GM21717 (cell line): ENCODE data around the gene CHST5.
"Not testable (repeated sequence)": the region's sequence is repeated elsewhere in the genome, so short reads cannot be mapped to it uniquely, and the experiment has no call there.

Experiments
- ATAC-seq: cut with Tn5 transposase; IDR thresholded peaks from one replicate; pipeline ENCODE4 v1.9.1; 2021; ENCODE audit warnings: mild to moderate bottlenecking, moderate library complexity; ENCODE audit not compliant: unreplicated experiment

CHST5 gene

GRCh38 chr16:75514296-75514695 is 21.6 kb downstream of the CHST5 start:
- no peak for ATAC-seq

- no peak for ATAC-seq
These were observed 29.3 kb downstream of the CHST5 start for GRCh38 chr16:75506574-75506973.

DNA sequence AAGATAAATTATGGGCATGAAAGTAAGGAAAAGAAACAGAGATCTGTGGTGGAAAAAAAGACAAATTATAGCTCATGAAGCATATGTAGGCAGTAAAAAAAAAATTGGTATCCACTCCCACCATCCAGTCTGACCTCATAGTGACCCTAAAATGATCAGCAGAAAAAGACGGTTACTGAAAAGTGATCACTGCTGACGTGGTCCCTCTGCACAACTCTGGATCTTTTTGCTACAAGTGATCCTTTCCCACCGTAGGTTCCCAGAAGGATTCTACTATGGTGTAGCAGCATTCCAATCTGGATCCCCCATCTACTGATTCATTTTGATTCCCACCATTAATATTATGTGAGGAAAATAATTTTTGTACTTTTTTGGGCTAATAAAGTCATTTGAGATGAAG is 29.8 kb downstream of the CHST5 start:
- ATAC-seq = no peak

GRCh38 chr16:75503801-75504200 is 32.1 kb downstream of the CHST5 start:
- no peak for ATAC-seq

DNA sequence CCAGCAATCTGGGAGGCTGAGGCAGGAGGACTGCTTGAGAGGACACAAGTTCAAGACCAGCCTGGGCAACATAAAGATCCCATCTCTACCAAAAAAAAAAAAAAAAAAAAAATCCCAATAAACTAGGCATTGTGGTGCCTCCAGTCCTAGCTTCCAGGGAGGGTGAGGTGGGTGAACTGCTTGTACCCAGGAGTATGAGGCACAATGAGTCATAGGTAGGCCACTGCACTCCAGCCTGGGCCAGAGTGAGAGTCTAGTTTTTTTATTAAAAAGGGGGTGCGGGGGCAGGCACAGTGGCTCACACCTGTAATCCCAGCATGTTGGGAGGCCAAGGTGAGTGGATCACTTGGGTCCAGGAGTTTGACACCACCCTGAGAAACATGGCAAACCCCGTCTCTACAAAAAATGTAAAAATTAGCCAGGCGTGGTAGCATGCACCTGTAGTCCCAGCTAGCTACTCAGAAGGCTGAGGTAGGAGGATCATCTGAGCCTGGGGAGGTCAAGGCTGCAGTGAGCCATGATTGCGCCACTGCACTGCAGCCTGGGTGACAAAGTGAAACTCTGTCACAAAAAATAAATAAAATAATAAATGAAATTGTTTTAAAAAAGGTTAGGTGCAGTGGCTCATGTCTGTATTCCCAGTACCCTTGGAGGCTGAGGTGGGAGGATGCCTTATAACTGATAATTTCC is 32.8 kb downstream of the CHST5 start:
- no peak for ATAC-seq

GRCh38 chr16:75501820-75502219 is 34.1 kb downstream of the CHST5 start:
- not testable (repeated sequence) for ATAC-seq

GRCh38 chr16:75501359-75501758 is 34.5 kb downstream of the CHST5 start:
- no peak for ATAC-seq

GRCh38 chr16:75498605-75499322 is 37.1 kb downstream of the CHST5 start:
- ATAC-seq = not testable (repeated sequence)

- no peak for ATAC-seq
These were observed 38.4 kb downstream of the CHST5 start for GRCh38 chr16:75497558-75497957.

- peak; percentile 45 for ATAC-seq
These were observed 40.7 kb downstream of the CHST5 start, which contains the start of gene CHST6 for GRCh38 chr16:75495076-75495674. Gene CHST6, minus strand, starts transcription at chr16:75495441. Its CDS starts 15,613 bp downstream, at chr16:75479828.

GRCh38 chr16:75494661-75495075 is 41.2 kb downstream of the CHST5 start:
- no peak for ATAC-seq

DNA sequence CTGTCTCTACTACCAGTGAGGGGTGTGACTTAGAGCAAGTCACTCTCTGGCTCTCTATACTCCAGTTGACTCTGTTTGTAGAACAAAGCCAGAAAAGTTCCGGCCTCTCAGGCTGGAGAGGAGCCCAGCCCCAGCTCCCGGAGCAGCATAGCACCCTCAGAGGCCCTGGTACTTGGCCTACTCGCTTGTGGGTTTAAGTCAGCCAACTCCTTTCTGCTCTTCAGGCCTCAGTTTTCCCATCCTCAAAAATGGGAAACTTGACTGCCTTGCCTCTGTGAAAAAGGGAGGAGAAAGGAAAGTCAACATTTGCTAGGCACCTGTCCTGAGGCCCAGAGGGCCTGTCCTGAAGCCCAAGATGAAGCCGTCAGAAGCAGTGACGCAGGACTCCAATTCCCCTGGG is 41.7 kb downstream of the CHST5 start:
- ATAC-seq = no peak

DNA sequence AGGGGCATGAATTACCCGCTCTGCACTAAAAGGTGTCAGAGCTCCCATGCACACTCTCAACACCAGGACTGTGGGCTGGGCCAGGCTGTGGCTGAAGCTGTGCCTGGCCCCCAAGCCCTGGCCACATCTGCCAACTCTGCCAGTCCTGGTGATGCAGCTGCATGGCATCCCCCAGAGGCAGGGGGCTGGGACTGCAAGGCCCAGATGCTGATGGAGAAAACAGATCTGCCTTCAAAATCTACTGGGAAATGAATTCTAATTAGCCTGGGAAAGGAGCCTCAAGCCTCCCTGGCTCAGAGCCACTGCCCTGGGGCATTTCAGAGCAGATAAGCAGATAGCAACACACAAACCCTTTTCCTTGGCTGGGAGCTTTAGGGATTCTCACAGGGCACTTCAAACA is 44.0 kb downstream of the CHST5 start:
- no peak for ATAC-seq

GRCh38 chr16:75488322-75488721 is 47.6 kb downstream of the CHST5 start:
- ATAC-seq = no peak

GRCh38 chr16:75486676-75487313 is 49.1 kb downstream of the CHST5 start:
- peak; percentile 71 for ATAC-seq

- no peak for ATAC-seq
These were observed 49.8 kb downstream of the CHST5 start for GRCh38 chr16:75486014-75486675.

DNA sequence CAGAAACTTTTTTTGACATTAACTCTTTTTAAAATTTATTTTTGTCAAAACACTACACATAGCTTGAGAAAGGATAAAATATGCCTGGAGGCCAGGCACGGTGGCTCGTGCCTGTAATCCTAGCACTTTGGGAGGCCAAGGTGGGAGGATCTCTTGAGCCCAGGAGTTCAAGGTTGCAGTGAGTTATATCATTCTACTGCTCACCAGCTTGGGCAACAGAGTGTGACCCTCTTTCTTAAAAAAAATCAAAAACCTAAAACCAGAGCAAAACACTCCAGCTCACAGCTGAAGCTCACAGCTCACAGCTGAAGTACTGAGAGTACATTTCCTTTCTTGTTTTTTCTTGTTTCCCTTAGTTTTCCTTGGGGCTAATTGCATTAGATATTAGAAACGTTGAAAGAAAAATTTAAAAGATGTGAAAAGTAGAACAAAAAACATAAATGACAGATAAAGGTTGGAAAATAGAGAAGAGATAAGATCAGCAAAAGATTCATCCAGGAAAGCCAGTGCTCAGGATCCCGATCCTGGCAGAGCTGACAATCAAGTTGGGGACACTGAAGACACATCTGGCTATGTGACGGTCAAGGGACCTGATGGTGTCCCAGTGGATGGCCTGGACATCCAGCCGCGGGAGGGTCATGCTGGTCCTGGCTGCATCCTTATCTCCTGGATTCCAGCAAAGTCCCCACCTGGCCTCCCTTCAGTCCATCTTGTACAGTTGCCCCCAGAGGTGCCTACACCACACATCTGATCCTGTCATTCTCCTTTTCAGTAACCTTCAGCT is 50.5 kb downstream of the CHST5 start:
- no peak for ATAC-seq

DNA sequence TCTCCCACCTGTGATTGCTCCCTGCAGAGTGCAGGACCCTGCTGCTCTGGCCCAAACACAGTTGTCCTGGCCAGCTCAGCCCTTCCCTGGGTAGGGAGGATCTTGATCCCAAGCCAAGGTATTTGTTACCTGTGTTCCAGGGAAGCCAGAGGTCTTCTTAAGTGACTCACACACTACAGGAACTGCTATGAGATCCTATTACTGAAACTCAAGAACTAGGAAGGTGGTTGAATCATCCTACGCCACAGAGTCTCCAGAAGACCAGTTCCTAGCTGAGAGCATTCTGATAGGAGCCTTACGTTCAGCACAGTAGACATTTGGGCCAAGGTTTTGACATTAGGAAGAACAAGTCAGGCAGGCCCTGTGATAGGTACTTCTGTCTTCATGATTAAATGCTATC is 52.7 kb downstream of the CHST5 start:
- no peak for ATAC-seq

- ATAC-seq = no peak
These were observed 53.3 kb downstream of the CHST5 start for GRCh38 chr16:75482434-75483205.
